Naive B cell (primary cell): ENCODE results near the gene ABLIM3. TPM values are rescaled to one million over a fixed set of nuclear protein-coding genes. Genes with fewer than 3 reads are reported as not detected.

Experiments
- ATAC-seq, 2 donors: fragments of 150-1000 bp; cut with Tn5 transposase; 2 replicates each; pipeline ENCODE4 v1.10.0; 2021; ENCODE audit warnings: low read depth in 2 of 2, mild to moderate bottlenecking in 2 of 2, moderate library complexity in 2 of 2
- DNase-seq: peaks from one replicate; pipeline ENCODE4 v3.0.0; 2022
- H3K27ac Mint-ChIP-seq, 6 donors: one replicate each; pipeline ENCODE4 v1.8.0; 2020 to 2022; ENCODE audit warnings: mild to moderate bottlenecking in 6 of 6, mixed read lengths in 6 of 6, moderate library complexity in 5 of 6, inconsistent platforms in 2 of 6
- H3K27me3 Mint-ChIP-seq, 3 donors: one replicate each; pipeline ENCODE4 v1.8.0; 2021 to 2022; ENCODE audit warnings: mixed read lengths in 3 of 3, mild to moderate bottlenecking in 1 of 3
- H3K36me3 Mint-ChIP-seq, 2 donors: one replicate each; pipeline ENCODE4 v1.8.0; 2020 to 2022; ENCODE audit warnings: mixed read lengths in 2 of 2, inconsistent platforms in 1 of 2, mild to moderate bottlenecking in 1 of 2
- H3K4me1 Mint-ChIP-seq, 3 donors: one replicate each; pipeline ENCODE4 v1.8.0; 2020 to 2022; ENCODE audit warnings: mixed read lengths in 3 of 3, inconsistent platforms in 1 of 3, mild to moderate bottlenecking in 1 of 3, moderate library complexity in 1 of 3
- H3K4me3 Mint-ChIP-seq, 8 donors: one replicate each; pipeline ENCODE4 v1.8.0; 2020 to 2022; ENCODE audit warnings: mild to moderate bottlenecking in 8 of 8, mixed read lengths in 8 of 8, moderate library complexity in 8 of 8, inconsistent platforms in 2 of 8
- H3K9me3 Mint-ChIP-seq, 7 donors: one replicate each; pipeline ENCODE4 v1.8.0; 2020 to 2022; ENCODE audit warnings: mixed read lengths in 7 of 7, mild to moderate bottlenecking in 5 of 7, inconsistent platforms in 2 of 7, moderate library complexity in 1 of 7
- polyA plus RNA-seq, 6 donors: library from polyadenylated mRNA; unstranded; fragments of 300-500 nt; fragmentation: Illumina TruSeq; gene quantifications; one replicate each; pipeline ENCODE4 v1.2.3, GENCODE V29; 2021; ENCODE audit warnings: low read depth in 6 of 6

ABLIM3 gene
- polyA plus RNA-seq, 6 donors from 2014 or later: 0.17 to 0.74 (median 0.21) TPM; not detected in 3

DNA sequence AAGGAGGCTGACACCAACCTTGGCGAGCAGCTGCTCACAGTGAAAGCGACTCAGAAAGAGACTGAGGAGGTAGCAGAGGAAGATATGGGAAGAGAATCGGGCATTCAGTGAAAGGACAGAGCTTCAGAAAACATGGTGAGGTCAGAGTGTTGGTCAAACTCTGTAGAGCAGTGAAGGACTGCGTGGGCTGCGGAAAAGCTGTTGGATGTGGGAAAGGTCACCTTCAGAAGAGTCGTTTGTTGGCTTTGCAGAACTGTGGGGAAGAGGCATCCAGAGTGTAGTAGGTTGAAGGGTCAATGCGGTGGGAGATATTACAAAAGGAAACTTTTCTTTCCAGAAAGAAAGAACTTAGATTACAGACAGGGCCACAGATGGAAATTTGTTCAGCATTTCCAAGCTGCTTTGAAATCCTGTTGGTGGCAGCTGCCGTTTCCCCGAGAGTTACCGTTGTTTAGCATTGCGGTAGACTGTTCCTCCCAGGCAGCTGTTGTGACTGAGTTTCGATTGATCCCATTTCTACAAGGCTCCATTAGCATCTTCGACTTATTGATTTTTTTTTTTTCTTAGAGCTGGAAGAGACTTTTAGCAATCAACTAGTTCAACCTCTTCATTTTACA, 72.1 kb downstream of the ABLIM3 start:
- no peak overlapping the region for H3K4me3 Mint-ChIP-seq
- DNase-seq (no peak), ATAC-seq (no peak)
- H3K27ac Mint-ChIP-seq: peak overlapping the region in 1 of 6 donors; percentile 35
- no peaks in the 10 kb centered on the region for H3K36me3 Mint-ChIP-seq
- H3K27me3 Mint-ChIP-seq: peaks cover 5 to 22% (median 10%) of the 10 kb centered on the region in 3 donors
- H3K9me3 Mint-ChIP-seq: peaks cover 0 to 6% (median 0%) of the 10 kb centered on the region in 7 donors
- no peaks in the 10 kb centered on the region for H3K4me1 Mint-ChIP-seq

DNA sequence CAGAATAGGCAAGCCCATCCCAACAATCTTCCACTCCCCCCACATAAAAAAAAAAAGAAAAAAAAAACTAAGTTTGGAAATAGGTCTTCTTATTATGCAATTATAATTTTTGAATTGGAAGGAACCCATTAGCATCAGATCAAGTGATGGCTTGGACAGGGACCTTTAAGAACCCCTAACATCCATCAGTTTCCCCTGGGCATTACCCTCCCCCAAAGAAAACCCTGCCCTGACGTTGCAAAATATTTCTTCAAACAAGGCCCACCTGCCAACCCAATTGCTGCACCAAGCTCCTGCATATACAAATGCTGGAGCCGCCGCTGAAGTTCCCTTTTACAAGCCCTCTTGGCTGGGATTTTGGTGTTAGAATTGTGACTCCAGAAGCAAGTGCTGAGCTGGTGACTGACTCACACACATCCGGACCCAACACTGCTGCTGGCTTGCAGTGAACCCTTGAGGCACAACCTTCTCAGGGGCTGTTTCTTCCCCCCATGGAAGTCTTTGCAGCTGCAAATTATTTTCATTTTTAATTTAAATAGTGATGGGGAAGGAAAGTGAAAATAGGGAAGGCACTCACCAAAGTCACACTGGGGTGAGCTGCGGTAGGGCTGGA, 74.3 kb downstream of the ABLIM3 start:
- H3K9me3 Mint-ChIP-seq: peaks cover 0 to 6% (median 0%) of the 10 kb centered on the region in 7 donors
- no peak for ATAC-seq
- no peak for DNase-seq

DNA sequence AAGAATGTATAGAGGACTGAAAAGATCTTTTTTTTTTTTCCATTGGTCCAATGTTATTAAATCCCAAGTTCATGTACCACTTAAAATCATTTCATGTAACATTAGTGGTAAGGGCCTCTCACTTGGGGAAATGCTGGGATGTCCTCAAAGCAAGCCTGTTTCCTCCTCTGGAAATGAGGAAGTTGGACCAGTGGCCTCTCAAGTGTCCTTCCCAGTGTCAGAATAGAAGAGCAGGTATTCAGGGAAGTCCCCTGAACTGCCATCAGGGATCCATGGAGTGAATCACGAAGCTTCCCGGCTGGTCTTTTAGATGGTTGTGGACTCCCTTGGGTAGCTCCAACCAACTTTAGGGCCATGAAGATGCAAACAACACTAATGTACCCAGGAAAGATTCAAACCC, 75.2 kb downstream of the ABLIM3 start:
- peaks cover 5 to 29% (median 17%) of the 10 kb centered on the region in 3 donors for H3K27me3 Mint-ChIP-seq
- peaks cover 0 to 6% (median 0%) of the 10 kb centered on the region in 7 donors for H3K9me3 Mint-ChIP-seq
- no peaks in the 10 kb centered on the region for H3K36me3 Mint-ChIP-seq
- DNase-seq: no peak
- no peaks in the 10 kb centered on the region for H3K4me1 Mint-ChIP-seq
- ATAC-seq: no peak
- H3K27ac Mint-ChIP-seq: no peak overlapping the region
- no peak overlapping the region for H3K4me3 Mint-ChIP-seq

More for the DNA sequence above, 74.3 kb downstream of the ABLIM3 start:
- H3K4me1 Mint-ChIP-seq: no peaks in the 10 kb centered on the region
- H3K4me3 Mint-ChIP-seq: no peak overlapping the region
- H3K27ac Mint-ChIP-seq: no peak overlapping the region
- H3K36me3 Mint-ChIP-seq: no peaks in the 10 kb centered on the region
- H3K27me3 Mint-ChIP-seq: peaks cover 5 to 29% (median 17%) of the 10 kb centered on the region in 3 donors

DNA sequence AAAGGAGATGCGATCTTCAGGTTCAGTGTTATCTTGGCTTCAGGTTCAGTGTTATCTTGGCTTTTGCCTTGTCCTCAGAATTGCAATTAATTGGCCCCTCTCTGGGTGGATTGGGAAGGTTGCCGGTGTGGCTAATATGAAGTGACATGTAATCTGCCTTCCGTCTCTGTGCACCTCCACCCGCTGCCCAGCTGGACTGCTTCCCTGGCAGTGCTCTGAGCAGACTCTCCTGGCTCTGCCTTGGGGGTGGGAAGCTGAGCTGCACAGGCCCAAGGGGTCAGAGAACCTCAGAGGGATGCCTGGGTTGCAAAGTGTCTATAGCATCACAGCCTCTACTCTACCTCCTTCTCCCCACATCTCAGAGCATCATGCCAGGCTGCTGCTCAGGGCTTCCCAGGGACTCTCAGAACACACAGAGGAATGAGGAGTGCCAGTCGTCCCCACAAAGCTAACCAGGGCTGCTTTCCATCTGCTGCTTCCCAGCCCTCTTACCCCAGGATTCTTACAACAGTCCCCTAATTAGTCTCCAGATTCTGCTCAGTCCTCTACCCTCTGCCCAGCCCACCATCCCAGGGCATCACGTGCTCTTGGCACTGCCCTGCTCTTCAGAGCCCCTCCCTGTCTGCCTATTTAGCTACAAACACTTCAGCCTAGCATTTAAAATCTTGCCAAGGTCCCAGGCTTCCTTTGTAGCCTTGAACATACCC, 76.0 kb downstream of the ABLIM3 start:
- Mint-ChIP-seq H3K27me3 (peaks cover 2 to 23% (median 11%) of the 10 kb centered on the region in 3 donors), H3K4me3 (no peak overlapping the region), H3K27ac (no peak overlapping the region), H3K36me3 (no peaks in the 10 kb centered on the region), H3K9me3 (peaks cover 0 to 1% (median 0%) of the 10 kb centered on the region in 7 donors), H3K4me1 (no peaks in the 10 kb centered on the region)
- ATAC-seq: no peak
- DNase-seq: no peak

DNA sequence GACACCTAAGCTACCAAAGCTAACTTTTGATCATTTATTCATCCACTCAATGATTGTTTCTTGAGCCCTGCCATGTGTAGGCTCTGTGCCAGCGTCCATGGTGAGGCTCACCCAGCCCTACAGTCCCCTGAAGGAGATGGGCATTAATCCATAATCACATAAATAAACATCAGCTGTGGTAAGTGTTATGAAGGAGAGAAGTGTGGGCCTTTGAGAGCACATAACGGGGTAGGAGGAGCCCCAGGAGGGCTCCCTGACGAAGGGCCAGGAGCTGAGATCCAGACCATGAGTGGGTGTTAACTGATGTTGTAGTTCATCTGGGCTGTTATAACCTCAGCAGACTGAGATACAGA, 76.5 kb downstream of the ABLIM3 start:
- H3K27me3 Mint-ChIP-seq: peaks cover 0 to 18% (median 8%) of the 10 kb centered on the region in 3 donors
- no peaks in the 10 kb centered on the region for H3K4me1 Mint-ChIP-seq
- H3K27ac Mint-ChIP-seq: no peak overlapping the region
- no peak overlapping the region for H3K4me3 Mint-ChIP-seq
- no peak for ATAC-seq
- no peaks in the 10 kb centered on the region for H3K9me3 Mint-ChIP-seq
- no peaks in the 10 kb centered on the region for H3K36me3 Mint-ChIP-seq
- no peak for DNase-seq

DNA sequence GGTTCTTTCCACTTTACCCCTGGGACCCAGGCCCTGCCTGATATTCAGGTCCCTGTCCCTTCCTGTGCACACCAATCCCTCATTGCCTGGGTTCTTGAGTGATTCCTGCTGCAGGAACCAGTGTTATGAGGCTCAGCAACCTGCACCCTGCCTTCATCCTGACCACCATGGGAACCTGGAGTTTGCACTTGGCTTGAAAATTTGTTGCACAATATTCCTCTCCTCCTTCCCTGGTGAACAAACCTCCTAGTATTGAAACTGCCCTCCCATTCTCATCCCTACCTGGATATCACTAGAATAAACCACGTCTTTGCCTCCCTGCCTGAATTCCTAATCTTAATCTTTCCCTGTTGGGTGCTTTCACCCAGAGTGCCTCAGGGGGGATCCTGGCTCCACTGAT, 78.3 kb downstream of the ABLIM3 start:
- H3K27me3 Mint-ChIP-seq: peaks cover 5 to 12% (median 9%) of the 10 kb centered on the region in 3 donors
- no peak overlapping the region for H3K27ac Mint-ChIP-seq
- ATAC-seq (no peak), DNase-seq (no peak)
- no peaks in the 10 kb centered on the region for H3K4me1 Mint-ChIP-seq
- H3K9me3 Mint-ChIP-seq: no peaks in the 10 kb centered on the region
- no peak overlapping the region for H3K4me3 Mint-ChIP-seq
- H3K36me3 Mint-ChIP-seq: no peaks in the 10 kb centered on the region

DNA sequence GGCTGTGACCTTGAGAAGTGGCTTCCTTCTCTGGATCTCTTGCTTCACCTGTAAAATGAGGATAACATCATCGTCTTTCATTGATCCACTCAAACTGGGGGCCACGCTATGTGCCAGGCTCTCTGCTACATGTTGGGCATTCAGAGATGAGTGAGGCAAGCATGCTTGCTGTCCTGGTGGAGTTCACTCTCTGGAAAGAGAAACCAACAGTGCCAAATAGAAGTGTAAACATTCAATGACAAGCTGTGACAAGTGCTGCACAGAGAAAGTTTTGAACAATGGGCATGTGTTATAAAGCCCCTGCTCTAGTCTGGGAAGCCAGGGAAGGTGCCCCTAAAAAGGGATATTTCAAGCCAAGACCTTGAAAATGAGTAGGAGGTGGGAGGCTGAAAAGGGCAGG, 79.5 kb downstream of the ABLIM3 start:
- H3K9me3 Mint-ChIP-seq: no peaks in the 10 kb centered on the region
- no peaks in the 10 kb centered on the region for H3K36me3 Mint-ChIP-seq
- ATAC-seq: no peak

DNA sequence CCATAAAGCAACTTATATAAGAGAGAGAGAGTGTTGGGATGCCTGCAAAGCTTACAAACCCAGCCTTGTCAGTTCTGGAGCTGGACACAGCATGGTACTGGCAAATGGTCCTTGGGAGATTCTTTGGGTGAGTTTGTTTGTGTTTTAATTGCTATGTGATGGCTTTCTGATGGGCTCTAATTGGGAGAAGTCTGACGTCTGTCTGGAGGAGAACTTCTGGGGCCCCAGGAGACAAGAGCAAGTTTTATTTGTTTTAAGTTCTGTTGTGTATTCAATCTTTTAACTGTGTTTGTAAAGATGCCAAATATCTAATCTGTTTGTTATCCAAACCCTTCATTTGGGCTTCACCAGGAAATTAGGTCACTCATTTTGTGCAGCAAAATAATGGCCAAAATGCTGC, 80.0 kb downstream of the ABLIM3 start:
- H3K4me3 Mint-ChIP-seq: no peak overlapping the region
- DNase-seq (no peak), ATAC-seq (no peak)
- H3K27me3 Mint-ChIP-seq: peaks cover 5 to 15% (median 9%) of the 10 kb centered on the region in 3 donors
- no peaks in the 10 kb centered on the region for H3K9me3 Mint-ChIP-seq
- no peaks in the 10 kb centered on the region for H3K4me1 Mint-ChIP-seq
- no peaks in the 10 kb centered on the region for H3K36me3 Mint-ChIP-seq
- no peak overlapping the region for H3K27ac Mint-ChIP-seq

More for the DNA sequence above, 79.5 kb downstream of the ABLIM3 start:
- no peaks in the 10 kb centered on the region for H3K4me1 Mint-ChIP-seq
- peaks cover 5 to 12% (median 9%) of the 10 kb centered on the region in 3 donors for H3K27me3 Mint-ChIP-seq
- DNase-seq: no peak
- H3K4me3 Mint-ChIP-seq: no peak overlapping the region
- no peak overlapping the region for H3K27ac Mint-ChIP-seq

DNA sequence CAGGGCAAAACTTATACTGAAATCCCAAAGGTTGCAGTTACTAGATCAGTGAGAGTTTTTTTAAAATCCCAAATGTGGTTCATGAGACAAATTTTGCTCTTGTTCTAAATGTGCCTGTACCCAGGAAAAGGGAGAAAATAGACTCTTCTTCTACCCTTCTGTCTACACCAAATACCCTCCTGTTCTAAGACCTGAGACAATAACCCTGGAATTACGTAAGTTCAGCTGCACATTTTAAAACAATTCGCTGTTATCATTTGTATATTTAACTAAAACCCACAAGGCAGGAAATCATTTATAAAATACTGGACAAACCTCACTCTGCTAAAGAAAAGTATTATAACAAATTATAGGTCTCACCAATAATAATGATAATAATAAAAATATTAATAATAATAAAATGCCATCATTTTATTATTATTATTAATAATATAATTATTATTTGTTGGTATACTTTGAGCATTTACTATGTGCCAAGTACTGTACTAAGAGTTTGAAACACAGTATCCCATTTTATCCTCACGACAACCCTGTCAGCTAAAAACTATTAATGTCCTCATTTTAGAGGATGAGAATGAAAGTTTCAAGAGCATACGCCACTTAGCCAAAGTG, 80.5 kb downstream of the ABLIM3 start:
- no peak for ATAC-seq
- H3K27ac Mint-ChIP-seq: no peak overlapping the region
- H3K36me3 Mint-ChIP-seq: no peaks in the 10 kb centered on the region
- H3K4me3 Mint-ChIP-seq: no peak overlapping the region
- peaks cover 5 to 15% (median 9%) of the 10 kb centered on the region in 3 donors for H3K27me3 Mint-ChIP-seq
- no peaks in the 10 kb centered on the region for H3K9me3 Mint-ChIP-seq
- no peaks in the 10 kb centered on the region for H3K4me1 Mint-ChIP-seq
- DNase-seq: no peak

DNA sequence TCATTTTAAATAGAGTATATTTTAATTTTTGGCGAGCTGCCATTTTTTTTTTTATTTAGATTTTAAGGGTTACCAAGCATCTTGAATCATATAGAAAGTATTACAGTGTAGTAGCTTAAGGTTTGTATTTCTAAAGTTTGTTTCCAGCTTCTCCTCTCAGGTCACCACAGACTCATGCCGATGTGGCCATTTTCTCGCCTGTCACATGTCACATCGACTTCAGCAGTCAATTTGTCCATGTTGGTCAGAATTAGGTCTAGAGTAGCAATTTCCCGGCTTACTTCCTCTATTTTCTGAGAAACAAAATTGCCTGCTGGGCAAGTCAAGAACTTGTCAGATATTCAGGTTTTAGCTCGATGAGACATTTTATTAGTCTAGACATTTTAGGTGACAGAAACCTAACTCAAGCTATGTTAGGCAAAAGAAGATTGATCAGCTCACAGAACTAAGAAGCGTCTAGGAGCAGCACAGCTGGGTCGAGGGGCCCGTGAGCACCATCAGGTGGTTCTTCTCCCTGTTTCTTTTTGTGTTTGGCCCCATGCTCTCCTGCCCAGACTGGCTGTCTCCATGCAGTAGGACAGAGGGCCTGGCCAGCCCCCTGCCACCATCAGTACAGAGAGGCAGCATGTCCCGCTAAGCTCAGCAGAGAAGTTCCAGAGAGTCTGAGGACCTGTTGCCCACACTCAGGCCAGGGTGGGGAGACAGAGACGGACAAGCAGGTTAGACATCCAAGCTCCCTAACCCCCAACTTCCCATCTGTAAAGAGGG, 82.0 kb downstream of the ABLIM3 start:
- Mint-ChIP-seq H3K36me3 (no peaks in the 10 kb centered on the region), H3K9me3 (no peaks in the 10 kb centered on the region), H3K4me1 (no peaks in the 10 kb centered on the region), H3K27me3 (peaks cover 5 to 15% (median 9%) of the 10 kb centered on the region in 3 donors), H3K27ac (no peak overlapping the region), H3K4me3 (no peak overlapping the region)
- DNase-seq (no peak), ATAC-seq (no peak)

DNA sequence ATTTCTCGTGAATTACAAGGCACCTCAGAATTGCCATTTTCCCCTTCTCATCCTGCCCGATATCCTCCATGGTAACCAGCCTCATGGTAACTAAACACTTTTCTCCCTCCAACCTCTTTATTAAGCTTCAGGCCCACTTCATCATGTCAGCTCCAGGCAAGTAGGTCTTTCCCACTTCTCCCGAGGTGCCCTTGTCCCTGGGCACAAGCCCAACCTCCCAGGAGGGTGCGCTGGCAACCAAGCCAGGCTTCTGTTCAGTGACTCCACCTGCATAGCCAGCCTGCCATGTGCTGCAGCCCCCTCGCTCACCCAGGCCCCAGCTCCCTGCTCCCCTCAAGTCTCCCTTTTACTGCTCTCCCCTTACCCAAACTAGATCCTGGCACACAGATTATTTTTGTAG, 83.0 kb downstream of the ABLIM3 start:
- Mint-ChIP-seq H3K4me1 (no peaks in the 10 kb centered on the region), H3K27me3 (peaks cover 9 to 11% (median 11%) of the 10 kb centered on the region in 3 donors), H3K27ac (no peak overlapping the region), H3K4me3 (no peak overlapping the region), H3K9me3 (no peaks in the 10 kb centered on the region), H3K36me3 (no peaks in the 10 kb centered on the region)
- DNase-seq (no peak), ATAC-seq (no peak)

DNA sequence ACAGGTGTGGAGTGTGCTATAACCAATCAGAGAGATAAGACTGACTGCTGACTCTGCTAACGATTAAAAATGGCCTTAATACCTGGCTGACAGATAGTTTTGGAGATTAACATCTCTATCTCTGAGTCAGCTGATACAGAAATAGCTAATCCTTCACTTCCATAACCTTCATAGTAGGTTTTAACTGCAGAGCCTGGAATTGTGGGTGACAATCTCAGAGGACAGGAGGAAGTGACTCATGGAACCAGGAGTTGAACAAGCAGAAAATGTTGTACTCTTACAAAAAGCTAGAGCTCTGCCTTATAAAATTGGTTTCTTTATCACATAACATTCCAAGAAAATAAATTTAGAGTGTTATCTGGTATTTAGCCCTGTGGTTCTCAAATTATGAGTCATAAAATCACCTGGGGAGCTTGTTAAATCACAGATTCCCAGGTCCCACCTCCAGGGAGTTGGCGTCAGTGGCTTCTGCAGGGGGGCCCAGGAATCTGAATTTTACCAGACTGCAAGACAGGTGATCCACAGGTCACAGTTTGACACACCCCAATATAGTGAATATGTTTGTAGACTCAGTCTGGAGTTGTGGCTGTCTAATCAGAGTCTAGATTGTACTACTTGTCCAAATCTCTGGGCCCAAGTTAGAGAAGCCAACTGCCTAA, 86.0 kb downstream of the ABLIM3 start:
- Mint-ChIP-seq H3K4me1 (no peaks in the 10 kb centered on the region), H3K36me3 (no peaks in the 10 kb centered on the region), H3K4me3 (no peak overlapping the region), H3K9me3 (no peaks in the 10 kb centered on the region), H3K27me3 (peaks cover 8 to 11% (median 11%) of the 10 kb centered on the region in 3 donors), H3K27ac (no peak overlapping the region)
- DNase-seq (no peak), ATAC-seq (no peak)
